Tibial artery (tissue), 4 donors: Measurements from ENCODE around the gene SLC47A2.

Source experiments
- DNase-seq, 2 donors: peaks; one replicate each; pipeline ENCODE4 v3.0.0-alpha.2; 2019
- H3K27ac ChIP-seq, 2 donors: fragments of 200-600 bp; sonication (generic) in 1 of 2; 1 replicate in 1 of 2; 2 replicates in 1 of 2; pipeline ENCODE4 v1.5.1; 2018 to 2019; ENCODE audit warnings: mild to moderate bottlenecking in 1 of 2
- H3K27me3 ChIP-seq, 2 donors: fragments of 200-600 bp; sonication (generic) in 1 of 2; one replicate each; pipeline versions ENCODE4 v1.5.1 to v1.6.0; 2016 to 2019
- H3K36me3 ChIP-seq, 3 donors: fragments of 200-600 bp; sonication (generic) in 2 of 3; one replicate each; pipeline ENCODE4 v1.5.1; 2016 to 2019; ENCODE audit warnings: mild to moderate bottlenecking in 2 of 3
- H3K4me1 ChIP-seq, 4 donors: fragments of 200-600 bp; sonication (generic) in 2 of 4; 1 replicate in 3 of 4; 2 replicates in 1 of 4; pipeline ENCODE4 v1.5.1; 2016 to 2019
- H3K4me3 ChIP-seq, 2 donors: fragments of 200-600 bp; sonication (generic) in 1 of 2; 1 replicate in 1 of 2; 2 replicates in 1 of 2; pipeline ENCODE4 v1.5.1; 2018 to 2019; ENCODE audit warnings: mild to moderate bottlenecking in 2 of 2
- H3K9me3 ChIP-seq, 3 donors: fragments of 200-600 bp; sonication (generic) in 1 of 3; one replicate each; pipeline ENCODE4 v1.5.1; 2016 to 2019
- intact Hi-C: fragments of 100-400 bp; cut with DNase I; formaldehyde crosslinking; loops from one replicate; pipeline ENCODE4 v1.15.0; 2023; ENCODE audit warnings: low total_unique reads
- TF ChIP-seq, protein P1 (sequence below), 2 experiments: fragments of 200-600 bp in 1 of 2; fragments of 450-650 bp in 1 of 2; IDR thresholded peaks; one replicate each; pipeline ENCODE4 v1.5.1; 2017 to 2019; ENCODE audit warnings: antibody characterized with exemption in 2 of 2, mild to moderate bottlenecking in 1 of 2, moderate library complexity in 1 of 2

The SLC47A2 gene

DNA sequence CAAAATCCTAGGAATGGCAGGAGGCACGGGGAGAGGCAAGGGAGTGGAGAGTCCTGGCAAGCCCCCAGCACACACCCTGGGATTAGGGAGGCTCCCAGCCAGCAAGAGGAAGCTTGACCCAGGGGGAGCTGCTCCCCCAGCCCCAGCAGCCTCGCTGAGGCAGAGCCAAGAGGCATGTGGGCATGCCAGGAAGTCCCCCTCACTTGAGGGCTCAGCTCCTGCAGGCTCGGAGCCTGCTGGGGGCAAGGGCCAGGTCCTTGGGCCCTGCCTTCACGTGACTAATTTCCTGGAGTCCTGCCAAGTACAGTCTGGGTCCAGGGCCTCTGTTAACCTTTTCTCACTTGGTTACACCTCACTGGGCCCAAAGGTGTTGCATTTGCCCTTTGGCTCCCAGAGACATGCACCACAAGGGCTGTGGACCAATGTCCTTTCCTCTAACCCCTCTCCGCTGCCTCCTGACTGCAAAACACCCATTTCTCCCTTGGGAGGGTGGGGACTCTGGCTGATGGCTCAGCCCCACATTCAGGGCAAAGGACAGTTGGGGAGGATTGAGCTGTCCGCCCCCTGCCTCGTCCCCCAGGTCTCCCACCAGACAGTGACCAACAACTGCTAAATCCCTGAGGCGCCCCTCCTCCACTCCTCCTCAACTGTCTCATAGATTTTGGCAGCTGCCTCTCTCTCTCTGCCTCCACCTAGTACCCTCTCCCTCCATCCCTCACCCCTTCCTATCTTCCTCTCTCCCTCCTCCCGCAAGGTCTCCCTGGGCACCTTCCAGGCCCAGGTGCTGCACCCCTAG, 4.4 kb upstream of the SLC47A2 start:
- Histone ChIP-seq H3K4me3 (no peak overlapping the region), H3K27me3 (no peaks in the 10 kb centered on the region), H3K4me1 (peaks cover 0 to 20% (median 11%) of the 10 kb centered on the region in 4 donors), H3K36me3 (no peaks in the 10 kb centered on the region), H3K27ac (no peak overlapping the region), H3K9me3 (no peaks in the 10 kb centered on the region)
- TF ChIP-seq, protein P1, sequence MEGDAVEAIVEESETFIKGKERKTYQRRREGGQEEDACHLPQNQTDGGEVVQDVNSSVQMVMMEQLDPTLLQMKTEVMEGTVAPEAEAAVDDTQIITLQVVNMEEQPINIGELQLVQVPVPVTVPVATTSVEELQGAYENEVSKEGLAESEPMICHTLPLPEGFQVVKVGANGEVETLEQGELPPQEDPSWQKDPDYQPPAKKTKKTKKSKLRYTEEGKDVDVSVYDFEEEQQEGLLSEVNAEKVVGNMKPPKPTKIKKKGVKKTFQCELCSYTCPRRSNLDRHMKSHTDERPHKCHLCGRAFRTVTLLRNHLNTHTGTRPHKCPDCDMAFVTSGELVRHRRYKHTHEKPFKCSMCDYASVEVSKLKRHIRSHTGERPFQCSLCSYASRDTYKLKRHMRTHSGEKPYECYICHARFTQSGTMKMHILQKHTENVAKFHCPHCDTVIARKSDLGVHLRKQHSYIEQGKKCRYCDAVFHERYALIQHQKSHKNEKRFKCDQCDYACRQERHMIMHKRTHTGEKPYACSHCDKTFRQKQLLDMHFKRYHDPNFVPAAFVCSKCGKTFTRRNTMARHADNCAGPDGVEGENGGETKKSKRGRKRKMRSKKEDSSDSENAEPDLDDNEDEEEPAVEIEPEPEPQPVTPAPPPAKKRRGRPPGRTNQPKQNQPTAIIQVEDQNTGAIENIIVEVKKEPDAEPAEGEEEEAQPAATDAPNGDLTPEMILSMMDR (IDR thresholded peaks at IDR 0.05): no peak
- no peak for DNase-seq
- intact Hi-C loops: no loop called here

DNA sequence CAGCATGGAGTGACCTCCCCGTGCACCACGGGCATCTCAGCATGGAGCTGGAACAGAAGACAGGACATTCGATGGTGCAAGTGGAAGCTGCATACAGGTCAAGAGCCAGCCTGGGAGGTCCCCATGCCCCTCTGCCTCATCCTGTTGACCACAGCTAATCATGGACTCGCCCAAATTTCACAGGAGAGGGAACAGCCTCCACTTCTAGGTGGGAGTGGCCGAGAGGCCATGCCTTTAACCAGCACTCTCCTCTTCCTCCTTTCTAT, 3.8 kb upstream of the SLC47A2 start:
- Histone ChIP-seq H3K4me1 (peaks cover 0 to 20% (median 11%) of the 10 kb centered on the region in 4 donors), H3K27me3 (no peaks in the 10 kb centered on the region), H3K4me3 (no peak overlapping the region), H3K27ac (no peak overlapping the region), H3K36me3 (no peaks in the 10 kb centered on the region), H3K9me3 (no peaks in the 10 kb centered on the region)
- intact Hi-C loops: no loop called here
- no peak for DNase-seq
- TF ChIP-seq, protein P1 (IDR thresholded peaks at IDR 0.05): no peak

DNA sequence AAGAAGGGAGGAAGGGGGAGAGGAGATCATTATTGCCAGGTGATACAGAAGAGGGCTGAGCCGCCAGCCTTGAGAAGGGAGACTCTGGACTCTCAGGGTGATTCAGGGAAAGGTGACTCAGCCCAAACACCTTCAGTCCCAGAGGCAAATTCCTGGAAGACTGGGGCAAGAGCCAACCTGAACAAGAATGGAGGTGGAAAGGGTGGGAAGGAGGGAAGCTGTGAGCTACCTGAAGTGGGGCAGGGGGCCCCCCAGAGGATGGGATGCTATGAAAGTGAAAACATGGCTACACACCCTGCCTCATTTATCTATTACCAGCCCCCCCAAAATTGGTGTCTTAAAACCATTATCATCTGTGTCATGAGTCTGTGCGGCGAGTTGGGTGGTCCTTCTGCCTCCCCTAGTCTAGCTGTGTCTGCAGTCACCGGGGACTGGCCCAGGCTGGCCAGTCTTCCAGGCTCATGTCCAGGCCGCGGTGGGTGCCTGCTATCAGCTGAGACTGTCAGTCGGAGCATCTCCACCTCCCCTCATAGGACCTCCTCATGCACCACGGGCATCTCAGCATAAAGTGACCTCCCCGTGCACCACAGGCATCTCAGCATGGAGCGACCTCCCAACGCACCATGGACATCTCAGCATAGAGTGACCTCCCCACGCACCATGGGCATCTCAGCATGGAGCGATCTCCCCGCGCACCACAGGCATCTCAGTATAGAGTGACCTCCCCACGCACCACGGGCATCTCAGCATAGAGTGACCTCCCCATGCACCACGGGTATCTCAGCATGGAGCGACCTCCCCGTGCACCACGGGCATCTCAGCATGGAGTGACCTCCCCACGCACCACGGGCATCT, 3.2 kb upstream of the SLC47A2 start:
- no peak for DNase-seq

DNA sequence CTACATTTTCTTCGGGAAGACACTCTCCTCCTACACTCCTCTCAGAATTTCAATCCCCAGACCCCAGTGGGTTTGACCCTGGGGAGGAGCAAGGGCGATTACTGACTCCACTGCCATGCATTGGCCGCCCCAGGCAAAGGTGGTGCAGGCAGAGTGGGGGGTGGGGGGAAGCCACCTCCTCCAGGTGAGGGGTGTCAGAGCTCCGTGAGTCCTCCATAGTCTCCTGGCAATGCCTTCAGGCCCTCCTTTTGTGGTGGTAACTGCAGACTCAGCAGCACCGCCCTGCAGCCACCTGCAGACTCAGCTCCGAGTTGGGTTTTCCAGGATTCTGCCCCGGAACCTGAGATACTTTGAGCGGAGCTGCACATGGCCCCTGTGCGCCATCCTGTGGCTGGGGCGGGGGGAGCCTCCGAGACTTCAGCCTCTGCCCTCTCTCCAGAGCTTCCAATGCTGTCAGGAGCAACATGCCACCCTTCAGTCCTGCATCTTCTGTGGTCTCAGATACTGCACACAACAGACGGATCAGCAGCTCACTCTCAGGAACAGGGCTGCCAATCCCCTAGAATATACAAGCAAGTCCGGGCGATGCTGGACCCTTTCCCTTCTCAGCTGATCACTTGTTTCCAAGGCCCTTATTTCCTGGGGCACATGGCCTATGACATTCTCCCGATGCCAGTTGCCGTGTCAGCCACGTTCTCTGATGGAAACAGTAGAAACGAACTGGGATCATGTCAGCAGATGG, 2.4 kb upstream of the SLC47A2 start:
- H3K27me3 ChIP-seq: no peaks in the 10 kb centered on the region
- no peaks in the 10 kb centered on the region for H3K9me3 ChIP-seq
- no peak for DNase-seq
- intact Hi-C loops: no loop called here
- TF ChIP-seq, protein P1 (IDR thresholded peaks at IDR 0.05): no peak
- H3K4me1 ChIP-seq: peaks cover 0 to 7% (median 3%) of the 10 kb centered on the region in 4 donors
- H3K27ac ChIP-seq: no peak overlapping the region
- H3K4me3 ChIP-seq: no peak overlapping the region
- H3K36me3 ChIP-seq: no peaks in the 10 kb centered on the region

More for the DNA sequence above, 3.2 kb upstream of the SLC47A2 start:
- TF ChIP-seq, protein P1 (IDR thresholded peaks at IDR 0.05): no peak
- H3K4me3 ChIP-seq: no peak overlapping the region
- intact Hi-C loops: no loop called here
- no peak overlapping the region for H3K27ac ChIP-seq
- peaks cover 0 to 15% (median 6%) of the 10 kb centered on the region in 4 donors for H3K4me1 ChIP-seq
- no peaks in the 10 kb centered on the region for H3K27me3 ChIP-seq
- no peaks in the 10 kb centered on the region for H3K9me3 ChIP-seq
- H3K36me3 ChIP-seq: no peaks in the 10 kb centered on the region

DNA sequence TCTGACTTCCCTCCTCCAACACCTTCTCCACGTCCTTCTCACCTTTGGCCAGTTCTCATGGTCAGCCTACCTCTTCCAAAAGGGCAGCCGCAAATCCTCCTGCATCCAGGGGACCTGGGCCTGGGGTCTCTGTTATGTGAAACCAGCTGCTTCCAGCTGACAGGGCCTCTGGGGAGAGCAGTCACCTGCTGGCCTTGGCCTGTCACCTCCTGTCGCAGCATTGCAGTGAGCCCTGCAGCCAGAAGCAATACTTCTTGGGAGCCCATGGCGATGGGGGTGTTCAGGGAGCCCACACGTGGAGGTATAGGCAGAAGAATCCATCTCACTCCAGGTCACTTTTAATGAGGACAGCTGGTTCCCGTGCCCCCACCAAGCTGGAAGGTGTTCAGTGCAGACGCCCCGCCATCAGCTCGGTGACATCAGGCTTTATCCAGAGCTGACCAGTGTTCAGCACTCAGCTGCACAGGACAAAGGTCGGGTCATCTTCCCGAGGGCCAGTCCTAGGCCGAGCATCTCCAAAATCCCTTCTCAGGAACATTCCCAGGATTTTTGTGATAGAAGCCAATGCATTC, 1.7 kb upstream of the SLC47A2 start:
- intact Hi-C loops: no loop called here
- H3K4me3 ChIP-seq: no peak overlapping the region
- TF ChIP-seq, protein P1 (IDR thresholded peaks at IDR 0.05): no peak
- H3K4me1 ChIP-seq: peaks cover 0 to 7% (median 3%) of the 10 kb centered on the region in 4 donors
- no peak overlapping the region for H3K27ac ChIP-seq
- no peaks in the 10 kb centered on the region for H3K27me3 ChIP-seq
- no peaks in the 10 kb centered on the region for H3K36me3 ChIP-seq
- H3K9me3 ChIP-seq: no peaks in the 10 kb centered on the region
- DNase-seq: no peak
